IPS-18a (cell line): Measurements from ENCODE around the gene UGP2.
A peak's percentile ranks its signal among the peaks of the same experiment; 100 is the strongest.
"Not testable (repeated sequence)": the region's sequence is repeated elsewhere in the genome, so short reads cannot be mapped to it uniquely, and the experiment has no call there.

Experiments
- H3K27ac ChIP-seq: one replicate; pipeline ENCODE4 v1.5.1; 2013; ENCODE audit warnings: low read length
- H3K27me3 ChIP-seq: one replicate; pipeline ENCODE4 v1.6.1; 2013; ENCODE audit warnings: mild to moderate bottlenecking, low read length; ENCODE audit not compliant: control insufficient read depth, insufficient read depth
- H3K36me3 ChIP-seq: one replicate; pipeline ENCODE4 v1.6.1; 2013; ENCODE audit warnings: low read depth, low read length; ENCODE audit not compliant: control insufficient read depth
- H3K4me1 ChIP-seq: one replicate; pipeline ENCODE4 v1.6.1; 2013; ENCODE audit warnings: low read depth, low read length; ENCODE audit not compliant: control insufficient read depth
- H3K4me3 ChIP-seq: one replicate; pipeline ENCODE4 v1.5.1; 2013; ENCODE audit warnings: low read length
- H3K9ac ChIP-seq: one replicate; pipeline ENCODE4 v1.6.1; 2013; ENCODE audit warnings: mild to moderate bottlenecking, low read length, moderate library complexity
- H3K9me3 ChIP-seq: one replicate; pipeline ENCODE4 v1.6.1; 2013; ENCODE audit warnings: low read depth, low read length; ENCODE audit not compliant: control insufficient read depth

Gene UGP2

GRCh38 chr2:63840785-63841253, 877 bp upstream of the UGP2 start:
- peaks cover 6% of the 10 kb centered on the region for H3K36me3 ChIP-seq
- H3K4me3 ChIP-seq: peak overlapping the region; percentile 93
- no peaks in the 10 kb centered on the region for H3K27me3 ChIP-seq
- peaks cover 16% of the 10 kb centered on the region for H3K4me1 ChIP-seq
- peak overlapping the region; percentile 88 for H3K9ac ChIP-seq
- no peaks in the 10 kb centered on the region for H3K9me3 ChIP-seq
- H3K27ac ChIP-seq: peak overlapping the region; percentile 88

- Histone ChIP-seq H3K4me1 (peaks cover 24% of the 10 kb centered on the region), H3K9ac (peak overlapping the region; percentile 88)
Measured at GRCh38 chr2:63842149-63843061, 709 bp downstream of the UGP2 start.

GRCh38 chr2:63843093-63843492, 1.4 kb downstream of the UGP2 start:
- Histone ChIP-seq H3K4me3 (peak overlapping the region; percentile 93), H3K27ac (peak overlapping the region; percentile 38), H3K4me1 (peaks cover 30% of the 10 kb centered on the region), H3K9me3 (no peaks in the 10 kb centered on the region), H3K36me3 (peaks cover 6% of the 10 kb centered on the region), H3K27me3 (no peaks in the 10 kb centered on the region), H3K9ac (peak overlapping the region; percentile 88)

More at GRCh38 chr2:63842149-63843061, 709 bp downstream of the UGP2 start:
- Histone ChIP-seq H3K4me3 (peak overlapping the region; percentile 93), H3K36me3 (peaks cover 6% of the 10 kb centered on the region), H3K27me3 (no peaks in the 10 kb centered on the region), H3K9me3 (no peaks in the 10 kb centered on the region), H3K27ac (peak overlapping the region; percentile 38)

GRCh38 chr2:63843791-63844190, 2.1 kb downstream of the UGP2 start:
- H3K9ac ChIP-seq: peak overlapping the region; percentile 88
- peak overlapping the region; percentile 93 for H3K4me3 ChIP-seq
- peaks cover 32% of the 10 kb centered on the region for H3K4me1 ChIP-seq
- no peaks in the 10 kb centered on the region for H3K27me3 ChIP-seq
- H3K27ac ChIP-seq: no peak overlapping the region
- H3K9me3 ChIP-seq: no peaks in the 10 kb centered on the region
- H3K36me3 ChIP-seq: peaks cover 6% of the 10 kb centered on the region

GRCh38 chr2:63844616-63845015, 2.9 kb downstream of the UGP2 start:
- peaks cover 37% of the 10 kb centered on the region for H3K4me1 ChIP-seq

GRCh38 chr2:63845866-63846265, 4.2 kb downstream of the UGP2 start:
- peak overlapping the region; percentile 93 for H3K4me3 ChIP-seq
- no peaks in the 10 kb centered on the region for H3K9me3 ChIP-seq
- H3K36me3 ChIP-seq: peaks cover 6% of the 10 kb centered on the region
- H3K4me1 ChIP-seq: peaks cover 42% of the 10 kb centered on the region
- H3K9ac ChIP-seq: peak overlapping the region; percentile 88
- H3K27me3 ChIP-seq: no peaks in the 10 kb centered on the region
- no peak overlapping the region for H3K27ac ChIP-seq

More at GRCh38 chr2:63844616-63845015, 2.9 kb downstream of the UGP2 start:
- H3K4me3 ChIP-seq: peak overlapping the region; percentile 93
- H3K36me3 ChIP-seq: peaks cover 6% of the 10 kb centered on the region
- H3K9ac ChIP-seq: peak overlapping the region; percentile 88
- H3K27ac ChIP-seq: peak overlapping the region; percentile 0
- no peaks in the 10 kb centered on the region for H3K27me3 ChIP-seq
- H3K9me3 ChIP-seq: no peaks in the 10 kb centered on the region

GRCh38 chr2:63846487-63846886, 4.8 kb downstream of the UGP2 start:
- Histone ChIP-seq H3K4me1 (peaks cover 49% of the 10 kb centered on the region), H3K9ac (peak overlapping the region; percentile 45), H3K36me3 (peaks cover 7% of the 10 kb centered on the region), H3K9me3 (no peaks in the 10 kb centered on the region), H3K27ac (peak overlapping the region; percentile 16), H3K4me3 (peak overlapping the region; percentile 93), H3K27me3 (no peaks in the 10 kb centered on the region)

- H3K9ac ChIP-seq: peak overlapping the region; percentile 69
- peak overlapping the region; percentile 93 for H3K4me3 ChIP-seq
- peaks cover 59% of the 10 kb centered on the region for H3K4me1 ChIP-seq
- H3K27ac ChIP-seq: peak overlapping the region; percentile 11
- H3K9me3 ChIP-seq, H3K27me3 ChIP-seq: not testable (repeated sequence)
- peaks cover 17% of the 10 kb centered on the region for H3K36me3 ChIP-seq
Measured at GRCh38 chr2:63847571-63847970, 5.9 kb downstream of the UGP2 start.

- Histone ChIP-seq H3K4me1 (peaks cover 80% of the 10 kb centered on the region), H3K36me3 (peaks cover 13% of the 10 kb centered on the region), H3K27ac (peak overlapping the region; percentile 34), H3K27me3 (no peaks in the 10 kb centered on the region), H3K4me3 (peak overlapping the region; percentile 93), H3K9ac (peak overlapping the region; percentile 69), H3K9me3 (no peaks in the 10 kb centered on the region)
Measured at GRCh38 chr2:63849381-63850203, 7.9 kb downstream of the UGP2 start.

GRCh38 chr2:63850204-63850571, 8.5 kb downstream of the UGP2 start:
- H3K27ac ChIP-seq: peak overlapping the region; percentile 34
- no peaks in the 10 kb centered on the region for H3K9me3 ChIP-seq
- H3K4me3 ChIP-seq: peak overlapping the region; percentile 93
- peak overlapping the region; percentile 69 for H3K9ac ChIP-seq
- peaks cover 83% of the 10 kb centered on the region for H3K4me1 ChIP-seq
- peaks cover 13% of the 10 kb centered on the region for H3K36me3 ChIP-seq
- H3K27me3 ChIP-seq: no peaks in the 10 kb centered on the region

- Histone ChIP-seq H3K4me1 (peaks cover 84% of the 10 kb centered on the region), H3K9me3 (no peaks in the 10 kb centered on the region), H3K36me3 (peaks cover 14% of the 10 kb centered on the region), H3K9ac (peak overlapping the region; percentile 69), H3K27ac (no peak overlapping the region), H3K4me3 (peak overlapping the region; percentile 93), H3K27me3 (no peaks in the 10 kb centered on the region)
Measured at GRCh38 chr2:63850649-63851048, 9.0 kb downstream of the UGP2 start.
